Aortic smooth muscle cell (primary cell): ENCODE results near the gene GOLGA8J. TPM values are rescaled to one million over a fixed set of nuclear protein-coding genes. Genes with fewer than 3 reads are reported as not detected.

ENCODE experiments used
- total RNA-seq: library from RNA; depleted of rRNA; stranded (reverse); fragments of >200 nt; gene quantifications from 2 replicates; pipeline ENCODE4 v1.2.3, GENCODE V29; 2014

GOLGA8J gene
- 0.06 and 0.13 TPM in 2 replicates for total RNA-seq

DNA sequence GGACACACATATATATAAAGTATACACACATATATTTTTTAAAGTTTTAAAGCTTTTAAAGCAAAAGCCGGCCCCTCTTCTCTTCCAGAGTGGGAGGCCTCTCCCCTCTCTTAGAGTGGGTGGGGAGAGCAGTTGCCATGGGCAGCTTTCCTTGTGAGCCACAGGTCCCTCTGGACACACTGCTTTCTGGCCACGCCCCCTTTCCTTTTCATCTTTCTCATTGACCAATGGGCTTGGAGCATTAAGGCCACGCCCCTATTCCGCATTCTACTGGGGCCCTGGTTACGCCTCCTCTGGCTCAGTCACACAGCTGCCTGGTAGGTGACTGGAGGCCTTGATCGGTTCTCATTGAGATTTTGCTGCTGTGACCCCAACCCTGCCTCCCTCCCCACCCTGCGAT lies at the start of gene GOLGA8J:
Gene GOLGA8J (plus strand): TSS at position 301 of the 400 bp plus-strand sequence. CDS start 98 bp downstream, at position 399.

DNA sequence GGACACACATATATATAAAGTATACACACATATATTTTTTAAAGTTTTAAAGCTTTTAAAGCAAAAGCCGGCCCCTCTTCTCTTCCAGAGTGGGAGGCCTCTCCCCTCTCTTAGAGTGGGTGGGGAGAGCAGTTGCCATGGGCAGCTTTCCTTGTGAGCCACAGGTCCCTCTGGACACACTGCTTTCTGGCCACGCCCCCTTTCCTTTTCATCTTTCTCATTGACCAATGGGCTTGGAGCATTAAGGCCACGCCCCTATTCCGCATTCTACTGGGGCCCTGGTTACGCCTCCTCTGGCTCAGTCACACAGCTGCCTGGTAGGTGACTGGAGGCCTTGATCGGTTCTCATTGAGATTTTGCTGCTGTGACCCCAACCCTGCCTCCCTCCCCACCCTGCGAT lies 52.0 kb downstream of the GOLGA8J start, which contains the start of gene GOLGA8T:
Gene GOLGA8T (plus strand): TSS at position 301 of the 400 bp plus-strand sequence. CDS start 98 bp downstream, at position 399.

Other genes starting within 250 kb of the GOLGA8J start
- gene GOLGA8T, start 52.1 kb downstream of the GOLGA8J start, total RNA-seq, result 0.06 and 0.26 TPM in 2 replicates